Femur (tissue), 1 donor: ENCODE measurements around the gene BCL2.

Experiments
- DNase-seq: peaks from one replicate; pipeline ENCODE4 v3.0.0-alpha.2; 2017

Gene BCL2

GRCh38 chr18:63325086-63325686 is 5.6 kb upstream of the BCL2 start:
- DNase-seq, result no peak

- DNase-seq, result peak; percentile 82
Observed at GRCh38 chr18:63322908-63323634, 3.5 kb upstream of the BCL2 start.

GRCh38 chr18:63322206-63322605 is 2.6 kb upstream of the BCL2 start:
- DNase-seq, result no peak

- DNase-seq, result no peak
Observed at GRCh38 chr18:63321291-63321690, 1.7 kb upstream of the BCL2 start.

GRCh38 chr18:63320975-63321265 is 1.4 kb upstream of the BCL2 start:
- DNase-seq, result no peak

- peak; percentile 92 for DNase-seq
Observed at GRCh38 chr18:63320123-63320974, 780 bp upstream of the BCL2 start.

GRCh38 chr18:63318889-63319382 is 633 bp downstream of the BCL2 start:
- DNase-seq, result no peak

GRCh38 chr18:63317982-63318888 is 1.3 kb downstream of the BCL2 start:
- DNase-seq, result peak; percentile 69

- no peak for DNase-seq
Observed at GRCh38 chr18:63317556-63317946, 2.0 kb downstream of the BCL2 start.

- DNase-seq, result no peak
Observed at GRCh38 chr18:63316612-63317555, 2.7 kb downstream of the BCL2 start.

GRCh38 chr18:63315876-63316275 is 3.7 kb downstream of the BCL2 start:
- no peak for DNase-seq

GRCh38 chr18:63315131-63315662 is 4.4 kb downstream of the BCL2 start:
- no peak for DNase-seq

GRCh38 chr18:63314062-63314790 is 5.3 kb downstream of the BCL2 start:
- no peak for DNase-seq

- no peak for DNase-seq
Observed at GRCh38 chr18:63313396-63313917, 6.1 kb downstream of the BCL2 start.

- DNase-seq, result no peak
Observed at GRCh38 chr18:63312737-63313395, 6.7 kb downstream of the BCL2 start.

GRCh38 chr18:63312019-63312409 is 7.6 kb downstream of the BCL2 start:
- no peak for DNase-seq

- DNase-seq, result no peak
Observed at GRCh38 chr18:63311118-63312018, 8.2 kb downstream of the BCL2 start.

GRCh38 chr18:63309422-63309821 is 10.1 kb downstream of the BCL2 start:
- no peak for DNase-seq
